GM12864 (cell line): ENCODE results near the gene IKBKG.

Source experiments
- DNase-seq: peaks from one replicate; pipeline ENCODE4 v3.0.0-alpha.2; 2011; ENCODE audit warnings: low read depth
- H3K4me3 ChIP-seq: 2 replicates; pipeline ENCODE4 v1.5.1; 2011; ENCODE audit warnings: mild to moderate bottlenecking, low read depth, low read length, control low read depth
- TF ChIP-seq, protein P1 (sequence below): IDR thresholded peaks from 2 replicates; pipeline ENCODE4 v1.5.1; 2011; ENCODE audit warnings: low read depth, mild to moderate bottlenecking, moderate library complexity, low read length, control low read depth, inconsistent platforms; ENCODE audit errors: missing control alignments

The IKBKG gene

DNA sequence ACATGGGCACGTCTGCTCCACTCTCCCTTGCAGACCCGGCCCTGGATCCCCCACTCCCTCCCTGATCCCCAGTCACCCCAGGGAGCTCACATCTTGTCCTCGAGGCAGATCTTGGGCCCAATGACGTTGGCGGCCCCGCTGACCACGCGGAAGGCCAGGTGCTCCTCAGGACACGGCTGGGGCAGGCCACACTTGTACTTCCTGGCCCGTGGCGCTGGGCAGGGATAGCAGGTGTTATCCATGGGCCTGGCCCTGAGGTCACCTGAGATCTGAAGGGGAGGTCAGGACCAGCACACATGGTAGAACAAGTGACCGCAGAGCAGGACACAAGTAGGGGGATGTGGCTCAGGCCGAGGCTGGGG is 39.1 kb upstream of the IKBKG start:
- TF ChIP-seq, protein P1, sequence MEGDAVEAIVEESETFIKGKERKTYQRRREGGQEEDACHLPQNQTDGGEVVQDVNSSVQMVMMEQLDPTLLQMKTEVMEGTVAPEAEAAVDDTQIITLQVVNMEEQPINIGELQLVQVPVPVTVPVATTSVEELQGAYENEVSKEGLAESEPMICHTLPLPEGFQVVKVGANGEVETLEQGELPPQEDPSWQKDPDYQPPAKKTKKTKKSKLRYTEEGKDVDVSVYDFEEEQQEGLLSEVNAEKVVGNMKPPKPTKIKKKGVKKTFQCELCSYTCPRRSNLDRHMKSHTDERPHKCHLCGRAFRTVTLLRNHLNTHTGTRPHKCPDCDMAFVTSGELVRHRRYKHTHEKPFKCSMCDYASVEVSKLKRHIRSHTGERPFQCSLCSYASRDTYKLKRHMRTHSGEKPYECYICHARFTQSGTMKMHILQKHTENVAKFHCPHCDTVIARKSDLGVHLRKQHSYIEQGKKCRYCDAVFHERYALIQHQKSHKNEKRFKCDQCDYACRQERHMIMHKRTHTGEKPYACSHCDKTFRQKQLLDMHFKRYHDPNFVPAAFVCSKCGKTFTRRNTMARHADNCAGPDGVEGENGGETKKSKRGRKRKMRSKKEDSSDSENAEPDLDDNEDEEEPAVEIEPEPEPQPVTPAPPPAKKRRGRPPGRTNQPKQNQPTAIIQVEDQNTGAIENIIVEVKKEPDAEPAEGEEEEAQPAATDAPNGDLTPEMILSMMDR = no peak
- H3K4me3 ChIP-seq = no peak overlapping the region
- DNase-seq = no peak

DNA sequence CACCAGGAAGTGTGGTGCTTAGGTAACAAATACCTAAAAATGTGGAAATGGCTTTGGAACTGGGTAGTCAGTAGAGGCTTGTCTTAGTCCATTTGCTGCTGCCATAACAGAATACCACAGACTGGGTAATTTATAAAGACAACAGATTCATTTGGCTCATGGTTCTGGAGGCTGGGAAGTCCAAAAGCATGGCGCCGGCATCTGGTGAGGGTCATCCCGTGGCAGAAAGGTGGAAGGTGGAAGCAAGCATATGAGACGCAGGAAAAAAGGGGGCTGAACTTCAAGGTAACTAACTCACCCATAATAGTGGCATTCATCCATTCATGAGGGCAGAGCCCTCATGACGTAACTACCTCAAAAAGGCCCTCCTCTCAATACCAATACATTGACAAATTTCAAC is 38.0 kb upstream of the IKBKG start:
- DNase-seq = no peak
- TF ChIP-seq, protein P1 = no peak
- no peak overlapping the region for H3K4me3 ChIP-seq

DNA sequence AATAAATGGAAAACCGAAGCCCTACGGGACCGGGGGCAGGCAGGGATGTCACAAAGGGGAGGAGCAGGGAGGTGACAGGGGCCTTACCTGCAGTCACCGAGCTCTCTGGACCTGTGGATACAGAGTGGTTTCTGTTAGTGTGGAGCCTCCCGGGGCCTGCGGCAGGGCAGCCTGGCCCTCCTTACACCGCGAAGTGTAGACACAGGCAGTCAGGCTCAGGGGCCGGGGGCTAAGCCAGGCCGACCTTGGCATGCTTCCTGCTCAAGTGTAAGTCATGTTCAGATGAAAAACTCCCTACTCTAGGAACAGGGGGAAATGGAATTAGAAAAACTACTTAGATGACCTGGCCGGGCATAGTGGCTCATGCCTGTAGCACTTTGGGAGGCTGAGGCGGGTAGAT is 35.7 kb upstream of the IKBKG start:
- DNase-seq = no peak
- H3K4me3 ChIP-seq = no peak overlapping the region
- TF ChIP-seq, protein P1 = no peak

DNA sequence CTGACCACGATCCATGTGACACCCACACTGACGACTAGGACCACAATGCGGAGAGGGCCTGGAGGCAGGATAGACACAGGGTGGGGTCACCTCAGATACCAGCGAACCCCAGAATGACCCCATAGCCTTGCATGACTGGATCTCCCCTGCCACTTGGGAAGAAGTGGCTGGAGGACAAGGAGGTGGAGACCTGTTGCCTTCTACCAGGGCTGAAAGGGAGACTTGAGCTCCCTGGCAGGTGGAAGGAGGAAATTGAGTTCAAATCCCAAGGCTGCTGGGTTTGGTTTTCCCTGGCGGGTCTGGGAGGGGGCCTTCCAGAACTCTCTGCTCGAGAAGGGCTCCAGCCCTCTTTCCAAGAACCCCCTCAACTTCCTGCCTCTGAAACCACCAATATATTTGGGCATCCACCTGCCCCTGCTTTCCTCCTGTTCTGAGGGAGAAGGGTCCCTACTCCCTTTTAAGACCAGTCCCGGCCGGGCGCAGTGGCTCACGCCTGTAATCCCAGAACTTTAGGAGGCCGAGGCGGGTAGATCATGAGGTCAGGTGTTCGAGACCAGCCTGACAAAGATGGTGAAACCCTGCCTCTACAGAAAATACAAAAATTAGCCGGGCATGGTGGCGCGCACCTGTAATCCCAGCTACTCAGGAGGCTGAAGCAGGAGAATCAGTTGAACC is 34.4 kb upstream of the IKBKG start:
- no peak overlapping the region for H3K4me3 ChIP-seq
- TF ChIP-seq, protein P1 = no peak
- no peak for DNase-seq

DNA sequence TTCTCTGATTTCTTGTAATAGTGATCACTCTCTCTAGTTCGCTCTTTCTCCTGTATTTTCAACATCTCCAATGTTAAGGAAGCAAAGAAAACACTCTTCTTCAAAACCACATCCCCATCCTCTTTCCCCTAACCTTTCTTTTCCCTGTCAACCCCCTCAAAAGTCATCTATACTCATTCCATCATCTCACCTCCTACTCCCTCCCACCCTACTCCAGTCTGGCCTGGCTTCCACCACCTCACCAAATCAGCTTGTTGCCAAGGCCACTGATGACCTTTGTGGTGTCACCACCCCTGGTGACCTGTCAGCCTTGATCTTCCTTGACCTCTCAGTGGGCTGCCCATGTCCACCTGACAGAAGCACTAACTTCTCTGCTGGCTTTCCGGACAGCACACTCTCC is 33.7 kb upstream of the IKBKG start:
- no peak for DNase-seq
- TF ChIP-seq, protein P1 = no peak
- H3K4me3 ChIP-seq = no peak overlapping the region

DNA sequence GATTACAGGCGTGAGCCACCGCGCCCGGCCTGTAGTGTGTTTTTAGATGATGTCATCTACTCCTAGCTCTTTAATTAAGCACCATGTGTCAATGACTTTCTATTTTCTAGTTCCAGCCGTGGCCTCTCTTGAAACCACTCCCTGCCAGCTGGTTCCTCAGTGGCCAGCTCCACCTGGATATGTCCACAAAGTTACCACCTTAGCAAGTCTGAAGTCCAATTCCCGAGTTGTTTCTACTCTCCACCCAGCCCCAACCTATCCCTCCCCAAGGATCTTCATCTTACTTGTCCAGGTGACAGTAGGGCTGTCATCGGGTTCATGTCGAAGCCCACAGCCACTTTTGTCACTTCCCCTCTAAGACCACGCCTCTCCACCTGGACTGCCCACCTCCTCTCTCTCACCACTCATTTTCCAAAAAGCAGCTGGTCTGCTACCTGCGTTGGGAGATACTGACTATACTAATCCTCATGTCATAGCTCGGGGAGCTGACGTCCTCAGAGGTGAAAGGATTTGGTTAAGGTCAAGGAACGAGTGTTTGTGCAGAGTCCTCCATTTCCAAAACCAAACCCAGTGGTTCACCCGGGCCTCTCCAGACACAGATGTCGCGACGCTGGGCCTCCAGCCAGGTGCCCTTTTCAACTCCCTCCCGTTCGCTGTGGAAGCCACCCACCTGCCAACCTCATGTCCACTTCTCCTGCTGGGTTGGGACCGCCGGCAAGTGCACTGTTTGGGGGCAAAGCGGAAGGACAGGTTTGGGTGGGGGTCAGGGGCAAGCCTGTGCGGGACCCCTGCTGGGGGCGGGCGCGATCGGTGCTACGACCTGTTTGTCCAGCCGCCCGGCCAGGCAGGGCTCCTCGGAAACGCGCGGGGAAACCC is 32.1 kb upstream of the IKBKG start:
- TF ChIP-seq, protein P1 = no peak
- DNase-seq = no peak
- peak overlapping the region; percentile 76 for H3K4me3 ChIP-seq
